HG03066 (cell line): ENCODE measurements around the gene BRMS1L.

Source experiments
- ATAC-seq: cut with Tn5 transposase; IDR thresholded peaks from one replicate; pipeline ENCODE4 v1.9.1; 2021; ENCODE audit warnings: low read depth; ENCODE audit not compliant: unreplicated experiment

BRMS1L gene

DNA sequence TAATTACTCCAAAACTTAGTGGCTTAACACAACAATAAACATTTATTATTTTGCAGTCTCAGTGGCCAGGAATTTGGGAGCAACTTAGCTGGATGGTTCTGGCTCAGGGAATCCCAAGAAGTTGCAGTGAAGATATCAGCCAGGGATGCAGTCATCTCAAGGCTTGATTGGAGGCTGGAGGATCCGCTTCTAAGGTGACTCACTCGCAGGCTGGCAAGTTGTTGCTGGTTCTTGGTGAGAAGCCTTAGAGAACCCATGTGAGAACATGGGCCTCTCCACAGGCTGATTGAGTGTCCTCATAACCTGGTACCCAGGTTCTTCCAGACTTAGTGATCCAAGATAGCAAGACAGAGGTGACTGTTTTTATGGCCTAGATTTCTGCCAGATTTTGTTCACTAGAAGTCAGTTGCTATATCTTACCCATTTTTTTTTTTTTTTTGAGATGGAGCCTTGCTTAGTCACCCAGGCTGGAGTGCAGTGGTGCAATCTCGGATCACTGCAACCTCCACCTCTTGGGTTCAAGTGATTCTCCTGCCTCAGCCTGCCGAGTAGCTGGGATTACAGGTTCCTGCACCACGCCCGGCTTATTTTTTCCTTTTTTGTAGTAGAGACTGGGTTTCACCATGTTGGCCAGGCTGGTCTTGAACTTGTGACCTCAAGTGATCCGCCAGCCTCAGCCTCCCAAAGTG lies 32.5 kb downstream of the BRMS1L start:
- ATAC-seq, result no peak

DNA sequence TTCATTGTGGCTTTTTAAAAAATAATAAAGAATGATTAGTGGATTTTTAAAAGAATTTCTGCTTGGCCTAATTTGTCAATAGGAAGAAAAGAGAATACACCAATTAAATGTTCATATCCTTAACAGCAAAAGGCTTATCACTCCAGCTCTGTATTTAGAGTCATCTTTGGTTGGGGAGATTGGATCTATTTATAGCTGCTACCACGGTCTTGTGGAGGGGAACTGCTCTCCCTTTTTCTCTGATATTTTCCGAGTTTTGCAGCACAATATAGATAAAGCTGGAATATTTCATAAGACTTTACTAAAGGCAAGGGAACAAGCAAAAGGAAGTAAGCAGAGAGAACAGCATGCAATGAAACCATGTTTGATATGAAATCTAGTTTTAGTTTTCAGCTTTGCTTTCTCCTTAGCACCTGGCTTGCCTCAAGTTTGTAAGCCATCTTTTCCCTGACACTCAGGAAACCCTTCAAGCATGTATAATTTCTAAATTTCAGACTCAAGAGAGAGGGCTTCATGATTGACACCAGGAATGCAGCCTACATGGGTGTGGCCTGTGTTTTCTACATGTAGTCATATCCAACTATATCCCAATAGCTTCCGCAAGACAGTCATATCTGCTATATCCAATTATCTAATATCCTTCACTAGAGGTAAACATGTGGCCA lies 35.2 kb downstream of the BRMS1L start:
- peak; percentile 64 for ATAC-seq

DNA sequence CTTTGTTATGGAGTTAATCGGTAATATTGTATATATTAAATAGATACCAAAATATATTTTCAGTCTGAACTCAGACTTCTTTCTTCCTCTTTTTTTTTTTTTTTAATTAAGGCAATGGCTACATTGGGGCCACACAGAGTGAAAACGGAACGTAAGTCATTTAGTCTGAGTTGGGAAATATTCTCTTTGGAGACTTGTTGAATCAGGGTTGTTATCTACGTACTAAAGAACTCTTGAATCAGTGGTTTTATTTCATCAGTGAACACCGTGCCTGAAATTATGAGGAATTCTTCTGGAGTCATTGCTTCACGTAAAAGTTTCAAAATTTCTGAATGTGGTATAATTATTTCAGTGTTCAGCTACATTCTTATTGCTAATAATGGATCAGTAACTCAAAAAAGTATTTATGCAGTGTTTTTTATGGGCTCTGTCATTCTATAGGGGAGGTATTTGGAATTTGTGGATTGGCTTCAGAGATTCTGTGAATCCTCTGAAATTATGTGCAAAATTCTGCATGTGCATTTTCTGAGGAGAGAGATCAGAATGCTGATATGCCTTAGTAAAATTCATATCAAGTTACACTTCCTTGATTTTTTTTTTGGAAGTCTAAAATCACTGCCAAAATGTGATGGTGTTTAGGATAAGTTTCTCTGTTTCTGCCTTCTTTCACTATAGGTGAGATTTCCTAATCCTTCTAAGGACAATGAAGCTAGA lies 39.6 kb downstream of the BRMS1L start:
- no peak for ATAC-seq

DNA sequence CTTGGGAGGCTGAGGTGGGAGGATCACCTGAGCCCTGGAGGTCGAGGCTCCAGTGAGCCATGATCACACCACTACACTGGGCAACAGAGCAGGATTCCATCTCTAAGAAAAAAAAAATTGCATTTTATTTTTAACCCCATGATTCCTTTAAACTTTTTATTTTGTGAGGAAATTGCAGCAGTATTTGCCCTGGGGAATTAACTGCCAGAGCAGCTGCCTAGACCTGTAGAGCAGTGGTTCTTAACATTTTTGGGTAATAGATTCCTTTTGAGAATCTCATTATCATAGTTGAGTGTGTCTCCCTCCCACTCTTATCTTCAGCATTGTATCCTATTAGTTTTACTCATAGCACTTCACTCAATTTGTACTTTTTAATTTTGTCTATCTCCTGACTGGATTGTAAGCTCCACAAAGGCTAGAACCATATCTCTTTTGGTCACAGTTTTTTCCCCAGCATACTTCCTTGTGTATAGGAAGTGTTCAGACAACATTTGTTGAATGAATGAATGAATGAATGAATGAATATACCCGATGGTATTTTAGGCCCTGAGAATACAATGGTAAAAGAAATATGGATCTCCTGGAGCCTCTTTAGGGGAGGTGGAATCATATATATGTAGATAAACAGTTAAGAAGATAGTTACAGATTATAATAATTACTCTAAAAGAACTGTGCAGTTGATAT lies 40.6 kb downstream of the BRMS1L start:
- no peak for ATAC-seq

DNA sequence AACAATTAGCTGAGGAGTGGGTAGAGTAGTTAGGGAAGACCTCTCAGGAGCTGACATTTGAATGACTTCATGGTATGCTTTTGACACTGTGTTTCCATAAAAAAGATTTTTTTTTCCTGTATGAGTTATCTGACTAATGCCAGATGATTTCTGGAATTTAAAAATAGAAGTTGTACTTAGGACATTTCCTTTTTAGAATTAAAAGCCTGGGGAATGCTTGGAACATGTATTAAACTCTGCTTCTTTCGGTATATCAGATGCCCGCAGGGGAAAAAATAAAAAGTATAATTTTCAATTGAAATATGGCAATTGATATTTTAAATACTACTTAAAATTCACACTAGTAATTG lies 41.1 kb downstream of the BRMS1L start:
- ATAC-seq, result no peak

DNA sequence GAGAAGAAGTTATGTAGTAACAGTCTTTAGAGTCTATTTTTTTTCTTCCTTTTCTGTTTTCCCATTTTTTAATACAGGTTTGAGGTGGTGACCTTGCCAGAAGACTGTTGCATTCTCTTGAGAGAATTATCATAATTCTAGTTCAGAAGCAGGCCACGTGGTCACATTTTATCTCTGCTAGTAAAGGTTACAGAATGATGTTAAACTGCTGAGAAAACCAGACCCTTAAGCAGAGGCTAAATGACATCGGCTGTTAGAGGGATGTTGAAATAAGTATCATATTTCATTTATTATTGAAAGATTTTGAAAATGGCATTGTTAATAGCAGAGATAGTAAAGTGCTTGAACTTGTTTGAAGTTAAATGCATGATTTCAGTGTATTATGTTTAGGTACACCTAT lies 49.2 kb downstream of the BRMS1L start:
- ATAC-seq, result no peak

DNA sequence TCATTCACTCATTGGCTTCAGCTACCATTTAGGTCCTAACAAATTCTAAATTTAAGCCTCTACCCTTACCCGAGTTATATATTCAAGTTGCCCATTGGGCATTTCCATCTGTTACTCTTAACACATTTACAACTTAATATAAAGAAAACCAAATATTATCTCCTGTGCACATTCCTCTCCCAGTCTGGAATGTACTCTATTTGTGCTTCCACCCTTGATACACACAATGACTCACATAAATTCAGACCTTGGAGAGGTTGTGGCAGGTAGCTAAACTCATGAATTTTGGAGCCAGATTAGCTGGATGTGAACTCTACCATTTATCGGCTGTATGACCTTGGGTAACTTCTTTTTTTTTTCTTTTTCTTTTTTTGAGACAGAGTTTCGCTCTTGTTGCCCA lies 51.1 kb downstream of the BRMS1L start:
- ATAC-seq, result no peak

DNA sequence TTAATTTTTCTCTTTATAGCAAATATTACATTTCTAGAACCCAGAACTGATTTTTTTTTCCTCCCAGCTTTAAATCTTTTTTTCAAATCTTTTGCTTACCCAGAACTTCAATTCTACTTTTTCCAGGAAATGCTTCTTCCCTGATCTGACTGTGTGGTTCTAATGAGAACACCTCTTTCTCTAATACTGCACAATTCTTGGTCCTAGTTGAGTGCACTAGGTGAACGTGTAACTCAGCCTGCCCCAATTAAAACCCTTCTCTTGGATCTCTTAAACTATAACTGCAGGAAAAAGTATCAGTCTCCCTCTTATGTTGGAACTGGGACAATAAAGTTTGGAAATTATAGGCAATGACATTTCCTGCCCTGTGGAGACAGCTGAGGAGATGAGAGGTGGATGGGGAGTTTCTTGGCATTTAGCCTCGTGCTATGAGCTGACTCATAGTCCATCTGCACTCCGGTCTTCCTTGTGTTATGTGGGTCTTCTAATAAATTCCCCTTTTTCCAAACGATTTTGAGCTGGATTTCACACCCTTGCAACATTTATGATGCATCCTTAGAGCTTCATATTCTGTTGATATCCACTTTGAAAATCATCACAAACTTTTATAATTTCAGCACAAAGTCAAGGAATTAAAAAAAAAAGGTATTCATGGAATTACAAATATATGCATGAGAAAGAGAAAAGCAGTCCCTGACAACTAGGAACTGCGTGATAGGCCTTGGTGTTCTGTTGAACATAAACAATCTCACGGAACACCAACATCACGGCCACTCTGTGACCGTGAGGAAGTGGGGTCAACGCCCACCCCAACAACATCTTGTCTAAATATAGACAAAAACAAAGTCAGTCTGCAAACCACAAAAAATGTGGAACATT lies 52.4 kb downstream of the BRMS1L start:
- no peak for ATAC-seq

DNA sequence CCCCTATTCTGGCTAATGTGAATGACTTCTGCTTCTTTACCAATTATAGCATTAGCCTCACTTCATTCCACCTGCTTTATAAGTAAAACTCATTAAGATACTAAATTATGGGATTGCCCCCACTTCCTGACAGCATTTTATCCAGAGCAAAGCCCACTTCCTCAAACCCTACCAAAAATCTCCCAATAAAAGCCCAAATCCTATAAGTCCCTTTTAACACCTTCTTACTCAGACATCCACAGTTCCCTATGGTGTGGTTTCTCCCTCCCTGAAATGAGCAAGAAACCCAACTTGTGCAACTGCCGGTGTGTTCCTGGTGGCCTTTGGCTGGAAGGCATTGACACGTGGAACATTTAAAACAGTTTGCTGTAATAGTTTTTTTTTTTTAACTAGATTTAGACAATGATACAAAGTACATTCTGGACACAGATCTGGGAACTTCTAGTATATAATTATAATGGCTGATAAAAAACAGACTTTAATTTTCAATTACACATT lies 53.1 kb downstream of the BRMS1L start:
- ATAC-seq, result no peak

DNA sequence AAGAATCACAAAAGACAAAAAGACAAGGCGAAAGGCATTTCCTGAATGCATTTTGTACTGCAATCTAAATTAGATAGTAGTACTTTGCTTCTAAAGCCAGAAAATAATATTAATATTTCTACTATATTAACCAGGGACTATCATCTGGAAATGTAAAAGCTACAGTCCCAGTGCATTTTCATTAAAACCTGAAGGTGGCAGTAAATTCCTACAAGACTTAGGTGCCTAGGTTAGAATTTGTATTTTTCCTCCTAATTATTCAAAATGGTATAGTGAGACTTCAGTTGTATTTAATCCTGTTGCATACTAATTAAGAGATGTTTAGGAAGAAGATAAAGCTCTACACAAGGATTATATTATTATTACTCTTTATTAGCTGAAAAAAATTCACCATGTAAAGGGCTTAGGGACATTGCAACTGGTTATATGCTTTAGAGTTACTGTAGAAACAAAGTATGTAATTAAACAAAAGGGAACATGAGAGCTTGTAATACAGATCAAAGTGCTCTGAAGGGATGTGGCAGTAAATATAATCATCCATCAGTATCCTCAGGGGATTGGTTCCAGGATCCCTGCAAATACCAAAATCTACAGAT lies 53.6 kb downstream of the BRMS1L start:
- ATAC-seq, result no peak

DNA sequence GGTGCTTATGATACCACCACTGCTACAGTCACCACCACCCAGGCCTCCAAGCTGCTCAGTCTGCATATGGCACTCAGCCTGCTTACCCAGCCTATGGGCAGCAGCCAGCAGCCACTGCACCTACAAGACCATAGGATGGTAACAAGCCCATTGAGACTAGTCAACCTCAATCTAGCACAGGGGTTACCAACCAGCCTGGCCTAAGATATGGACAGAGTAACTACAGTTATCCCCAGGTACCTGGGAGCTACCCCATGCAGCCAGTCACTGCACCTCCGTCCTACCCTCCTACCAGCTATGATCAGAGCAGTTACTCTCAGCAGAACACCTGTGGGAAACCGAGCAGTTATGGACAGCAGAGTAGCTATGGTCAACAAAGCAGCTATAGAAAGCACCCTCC lies 55.1 kb downstream of the BRMS1L start:
- no peak for ATAC-seq

DNA sequence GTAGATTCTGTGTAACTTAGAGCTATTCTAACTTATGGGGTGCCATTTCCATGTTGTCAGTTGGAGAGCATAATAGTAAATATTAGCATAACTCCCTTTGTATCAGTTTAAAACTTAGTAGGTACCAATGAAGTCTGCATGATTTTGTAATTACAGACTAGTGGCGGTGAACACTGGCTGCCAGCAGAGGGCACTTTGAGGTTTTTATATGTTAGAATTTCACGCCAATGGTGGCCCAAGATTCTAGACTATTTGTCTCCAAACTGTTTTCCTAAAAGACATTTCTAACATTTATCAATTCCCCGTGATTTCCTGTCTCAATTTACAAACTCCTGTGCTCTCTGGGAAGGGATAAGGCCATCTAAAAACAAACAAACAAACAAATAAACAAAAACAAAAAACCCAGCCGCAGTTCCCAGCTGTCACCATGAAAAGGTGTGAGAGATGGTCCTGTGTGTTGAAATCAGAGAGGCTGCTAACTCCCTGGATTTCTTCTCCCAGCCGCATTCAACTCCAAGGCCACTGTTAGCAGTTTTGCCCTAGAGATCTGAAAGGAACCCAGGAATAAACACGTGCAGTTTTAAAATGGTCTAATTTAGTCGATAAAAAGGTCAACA lies 57.6 kb downstream of the BRMS1L start:
- no peak for ATAC-seq

DNA sequence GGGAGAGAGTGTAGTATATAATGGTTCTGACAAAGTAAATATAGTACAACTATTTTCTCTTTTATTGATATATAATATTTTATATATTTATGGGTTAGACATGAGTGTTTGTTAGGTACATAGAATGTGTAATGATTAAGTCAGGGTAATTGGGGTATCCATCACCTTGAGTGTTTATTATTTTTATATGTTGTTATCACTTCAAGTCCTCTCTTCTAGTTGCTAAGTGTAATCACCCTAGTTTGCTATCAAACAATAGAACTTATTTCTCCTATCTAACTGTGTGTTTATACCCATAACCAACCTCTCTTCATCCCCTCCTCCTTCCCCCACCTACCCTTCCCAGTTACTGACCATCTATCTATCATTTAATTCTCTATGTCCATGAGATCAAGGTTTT lies 64.2 kb downstream of the BRMS1L start:
- no peak for ATAC-seq

DNA sequence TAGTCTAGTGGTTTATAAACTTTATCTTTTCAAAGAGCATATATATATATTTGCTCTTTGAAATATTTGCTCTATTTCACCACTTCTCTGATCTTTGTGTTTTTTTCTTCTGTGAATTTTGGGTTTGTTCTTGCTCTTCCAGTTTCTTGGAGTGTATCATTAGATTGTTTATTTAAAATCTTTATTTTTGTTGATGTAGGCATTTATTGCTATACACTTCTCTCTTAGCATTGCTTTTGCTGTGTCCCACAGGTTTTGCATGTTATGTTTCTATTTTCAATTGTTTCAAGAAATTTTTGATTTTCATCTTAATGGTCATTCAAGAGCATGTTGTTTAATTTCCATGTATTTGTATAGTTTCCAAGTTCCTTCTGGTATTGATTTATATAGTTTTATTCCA lies 69.1 kb downstream of the BRMS1L start:
- ATAC-seq, result no peak

DNA sequence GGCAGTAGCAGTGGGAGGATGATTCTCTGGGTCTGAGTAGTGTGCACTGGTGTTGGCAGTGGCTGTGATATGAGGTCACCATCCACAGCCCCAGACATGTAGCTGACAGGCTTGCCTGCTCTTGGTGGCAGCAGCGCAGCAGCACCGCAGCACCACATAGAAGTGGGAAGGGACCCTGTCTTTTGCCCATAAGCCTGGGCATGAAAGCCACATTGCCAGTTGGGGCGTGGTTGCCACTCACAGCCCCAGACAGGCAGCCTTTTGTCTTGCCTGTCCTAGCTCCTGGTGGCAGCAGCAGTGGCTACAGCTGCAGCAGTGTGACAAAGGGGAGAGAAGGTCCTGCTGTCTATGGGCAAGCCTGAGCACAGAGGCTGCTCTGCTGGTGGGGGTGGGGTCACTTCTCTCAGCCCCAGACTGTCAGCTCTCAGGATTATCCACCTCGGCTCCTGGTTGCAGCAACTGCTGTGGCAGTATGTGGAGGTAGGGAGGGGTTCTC lies 71.5 kb downstream of the BRMS1L start:
- ATAC-seq, result no peak

DNA sequence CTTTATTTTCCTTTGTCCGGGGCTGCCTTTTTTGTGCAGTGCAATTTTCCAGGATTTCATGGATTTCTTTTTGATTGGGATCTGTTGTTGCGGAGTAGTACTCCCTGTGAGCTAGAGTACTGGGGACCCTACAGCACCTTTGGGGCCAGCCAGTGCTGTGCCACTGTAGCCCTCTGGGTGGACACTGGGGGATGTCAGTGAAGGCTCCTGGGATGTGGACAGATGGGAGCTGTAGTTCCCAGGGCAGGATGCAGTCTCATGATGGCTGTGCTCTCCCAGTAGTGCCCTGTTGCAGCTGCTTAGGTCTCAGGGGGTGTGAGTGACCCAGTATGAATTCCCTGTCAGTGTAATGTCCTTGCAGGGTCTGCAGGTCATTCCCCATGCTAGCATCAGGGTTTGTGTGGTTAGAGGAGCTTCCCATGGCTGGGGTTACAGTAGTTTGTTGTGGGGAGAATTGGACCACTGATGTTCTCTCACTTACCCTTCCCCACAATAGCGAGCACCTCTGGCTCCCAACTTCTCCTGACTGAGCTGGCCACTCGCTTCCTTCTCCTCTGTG lies 72.2 kb downstream of the BRMS1L start:
- no peak for ATAC-seq

DNA sequence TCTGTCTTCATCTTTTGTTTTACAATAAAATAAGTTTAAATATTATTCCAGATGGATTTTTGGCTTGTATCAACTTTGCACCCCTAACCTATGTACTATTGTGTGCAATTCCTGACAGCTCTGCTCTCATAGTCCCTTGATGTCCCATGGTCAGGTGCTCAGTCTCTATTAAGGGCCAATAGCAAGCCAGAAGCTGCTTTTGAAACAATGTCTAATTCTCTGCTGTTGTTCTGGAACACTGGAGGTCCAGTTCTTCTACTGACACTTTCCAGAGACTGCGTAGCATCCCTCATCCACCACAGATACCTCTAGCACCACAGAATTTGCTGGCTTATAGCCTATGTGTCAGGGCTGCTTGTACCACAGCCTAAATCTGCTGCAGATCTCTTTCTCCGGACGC lies 74.6 kb downstream of the BRMS1L start:
- no peak for ATAC-seq

DNA sequence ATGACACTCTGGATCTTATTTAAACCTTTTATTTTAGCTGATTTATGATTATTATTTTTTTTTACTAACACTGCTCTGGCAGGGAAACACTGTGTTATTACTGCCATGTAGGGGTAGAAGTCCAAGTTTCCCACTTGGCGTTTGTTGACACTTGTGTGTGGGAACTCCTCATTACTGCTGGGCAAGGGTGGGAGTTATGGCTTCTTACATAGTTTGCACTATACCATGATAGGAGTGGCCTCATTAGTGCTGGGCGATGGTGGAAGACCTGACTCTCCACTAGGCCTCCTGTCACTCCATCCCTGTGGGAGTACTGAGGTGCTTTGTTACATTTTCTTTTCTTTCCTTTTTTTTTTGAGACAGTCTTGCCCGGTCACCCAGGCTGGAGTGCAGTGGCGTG lies 83.5 kb downstream of the BRMS1L start:
- no peak for ATAC-seq

DNA sequence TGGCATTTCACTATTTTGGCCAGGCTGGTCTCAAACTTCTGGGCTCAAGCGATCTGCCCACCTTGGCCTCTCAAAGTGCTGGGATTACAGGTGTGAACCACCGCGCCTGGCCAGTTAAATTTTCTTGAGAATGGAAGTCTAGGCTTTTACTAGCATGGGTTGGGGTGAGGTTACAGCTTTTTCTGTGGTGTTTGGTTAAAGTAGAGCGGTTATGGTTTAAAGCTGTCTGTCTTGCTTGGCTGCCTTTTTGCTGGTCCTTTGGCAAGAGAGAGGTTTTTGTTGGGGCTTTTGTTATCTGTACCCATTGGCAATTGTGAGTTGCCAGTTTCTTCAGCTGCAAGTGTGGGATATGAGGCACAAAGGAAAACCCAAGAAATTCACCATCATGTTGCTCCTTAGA lies 84.1 kb downstream of the BRMS1L start:
- no peak for ATAC-seq
